Left lung (tissue), 10 donors: ENCODE results near the gene PBX1. TPM values are rescaled to one million over a fixed set of nuclear protein-coding genes. Genes with fewer than 3 reads are reported as not detected.
A peak's percentile ranks its signal among the peaks of the same experiment; 100 is the strongest.

Experiments used
- ATAC-seq: fragments of 200-7000 bp; cut with Tn5 transposase; one replicate; pipeline ENCODE4 v1.9.1; 2020; ENCODE audit warnings: moderate library complexity
- DNase-seq, 4 donors: peaks; one replicate each; pipeline ENCODE4 v3.0.0-alpha.2; 2013 to 2020
- H3K27ac ChIP-seq, 2 donors: fragments of 200-600 bp; sonication (generic) in 1 of 2; one replicate each; pipeline versions ENCODE4 v1.5.0 to v1.8.0; 2020 to 2021
- H3K27me3 ChIP-seq, 2 donors: fragments of 200-600 bp; sonication (generic) in 1 of 2; one replicate each; pipeline versions ENCODE4 v1.5.0 to v1.8.0; 2020 to 2021
- H3K36me3 ChIP-seq, 2 donors: fragments of 200-600 bp; sonication (generic) in 1 of 2; one replicate each; pipeline versions ENCODE4 v1.5.0 to v1.8.0; 2020 to 2021
- H3K4me1 ChIP-seq, 2 donors: fragments of 200-600 bp; one replicate each; pipeline ENCODE4 v1.8.0; 2021
- H3K4me3 ChIP-seq, 2 donors: fragments of 200-600 bp; sonication (generic) in 1 of 2; one replicate each; pipeline versions ENCODE4 v1.5.0 to v1.8.0; 2020 to 2021; ENCODE audit warnings: mild to moderate bottlenecking in 1 of 2
- H3K9me3 ChIP-seq, 2 donors: fragments of 200-600 bp; sonication (generic) in 1 of 2; one replicate each; pipeline versions ENCODE4 v1.5.0 to v1.8.0; 2020 to 2021
- intact Hi-C, 2 donors: fragments of 100-400 bp; cut with DNase I; formaldehyde crosslinking; loops; one replicate each; pipeline versions ENCODE4 v1.11.2 to v1.14.2; 2022
- polyA plus RNA-seq, 6 donors: library from polyadenylated mRNA; unstranded; fragments of 120-200 nt; gene quantifications; one replicate each; pipeline ENCODE4 v1.2.1, GENCODE V29; 2013; ENCODE audit not compliant: insufficient read length in 6 of 6
- total RNA-seq, 2 donors: library from RNA; stranded (reverse); fragmentation: NEBNext Ultra II Directional; extraction: Animal tissue kit (Norgen Biotek cat#: 25700); gene quantifications; one replicate each; pipeline ENCODE4 v1.2.1, GENCODE V29; 2021
- TF ChIP-seq, protein P1 (sequence below), 2 donors: fragments of 200-600 bp; sonication (generic) in 1 of 2; IDR thresholded peaks; one replicate each; pipeline versions ENCODE4 v1.5.0 to v1.8.0; 2021; ENCODE audit warnings: antibody characterized with exemption in 2 of 2
- donor health status: DM: no; HTN: yes; CAD: no.
- donor health status: DM: no; HTN: no; CAD: no.

PBX1 gene
- total and polyA plus RNA-seq, 8 donors = 44.5 to 133 (median 127) TPM

DNA sequence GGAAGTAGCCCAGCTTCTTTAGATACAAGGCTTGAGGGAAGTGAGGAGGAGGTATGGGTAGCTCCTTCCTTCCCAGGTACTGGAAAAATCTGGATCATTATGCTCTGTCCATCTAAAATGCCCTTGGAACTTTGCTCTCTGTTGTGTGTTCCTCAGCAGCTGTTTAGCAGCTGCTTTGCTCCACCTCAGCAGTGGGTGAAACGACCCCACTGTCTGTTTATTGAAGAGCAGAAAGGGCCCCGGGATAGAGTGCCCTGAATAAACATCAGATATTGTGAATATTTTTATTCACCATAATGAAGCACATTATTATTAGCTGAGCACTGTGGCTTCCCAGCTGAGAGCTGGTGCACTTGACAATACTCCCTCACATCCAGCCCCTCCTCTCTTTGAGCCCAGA, 237.9 kb downstream of the PBX1 start:
- ATAC-seq = no peak

DNA sequence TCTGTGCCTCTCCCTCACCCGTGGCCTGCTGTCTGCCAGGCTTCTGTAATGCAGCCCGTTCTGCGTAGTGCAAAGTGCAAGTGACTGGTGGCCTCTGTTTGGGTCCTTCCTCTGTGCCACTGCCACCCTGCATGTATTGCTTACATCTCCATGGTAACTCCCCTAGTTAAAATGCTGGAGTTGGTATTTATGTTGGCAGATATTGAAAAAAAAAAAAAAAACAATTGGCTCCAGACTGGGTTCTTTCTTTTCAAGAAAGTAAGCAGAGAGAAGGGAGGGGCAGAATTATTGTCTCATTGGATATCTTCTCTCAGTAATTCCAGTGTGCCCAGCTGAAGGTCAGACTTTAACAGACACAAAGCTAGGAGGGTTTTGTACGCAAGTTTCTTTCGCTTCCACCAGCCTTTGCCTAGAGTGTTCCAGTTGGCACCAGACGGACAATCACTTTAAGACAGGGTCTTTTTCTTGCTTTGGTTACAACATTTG, 242.3 kb downstream of the PBX1 start:
- H3K27ac ChIP-seq = peak overlapping the region in 1 of 2 donors; percentile 18
- no peak for DNase-seq
- intact Hi-C loops = no loop called here
- no peak for ATAC-seq
- TF ChIP-seq, protein P1, sequence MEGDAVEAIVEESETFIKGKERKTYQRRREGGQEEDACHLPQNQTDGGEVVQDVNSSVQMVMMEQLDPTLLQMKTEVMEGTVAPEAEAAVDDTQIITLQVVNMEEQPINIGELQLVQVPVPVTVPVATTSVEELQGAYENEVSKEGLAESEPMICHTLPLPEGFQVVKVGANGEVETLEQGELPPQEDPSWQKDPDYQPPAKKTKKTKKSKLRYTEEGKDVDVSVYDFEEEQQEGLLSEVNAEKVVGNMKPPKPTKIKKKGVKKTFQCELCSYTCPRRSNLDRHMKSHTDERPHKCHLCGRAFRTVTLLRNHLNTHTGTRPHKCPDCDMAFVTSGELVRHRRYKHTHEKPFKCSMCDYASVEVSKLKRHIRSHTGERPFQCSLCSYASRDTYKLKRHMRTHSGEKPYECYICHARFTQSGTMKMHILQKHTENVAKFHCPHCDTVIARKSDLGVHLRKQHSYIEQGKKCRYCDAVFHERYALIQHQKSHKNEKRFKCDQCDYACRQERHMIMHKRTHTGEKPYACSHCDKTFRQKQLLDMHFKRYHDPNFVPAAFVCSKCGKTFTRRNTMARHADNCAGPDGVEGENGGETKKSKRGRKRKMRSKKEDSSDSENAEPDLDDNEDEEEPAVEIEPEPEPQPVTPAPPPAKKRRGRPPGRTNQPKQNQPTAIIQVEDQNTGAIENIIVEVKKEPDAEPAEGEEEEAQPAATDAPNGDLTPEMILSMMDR (IDR thresholded peaks at IDR 0.05) = no peak
- H3K9me3 ChIP-seq = no peaks in the 10 kb centered on the region
- H3K27me3 ChIP-seq = no peaks in the 10 kb centered on the region
- H3K4me1 ChIP-seq = no peaks in the 10 kb centered on the region
- H3K4me3 ChIP-seq = no peak overlapping the region
- no peaks in the 10 kb centered on the region for H3K36me3 ChIP-seq

More for the DNA sequence above, 237.9 kb downstream of the PBX1 start:
- H3K4me3 ChIP-seq = no peak overlapping the region
- TF ChIP-seq, protein P1 (IDR thresholded peaks at IDR 0.05) = no peak
- intact Hi-C loops = no loop called here
- DNase-seq = no peak
- peaks cover 0 to 11% of the 10 kb centered on the region in 2 donors for H3K4me1 ChIP-seq
- H3K27ac ChIP-seq = no peak overlapping the region
- no peaks in the 10 kb centered on the region for H3K9me3 ChIP-seq
- peaks cover 0 to 6% of the 10 kb centered on the region in 2 donors for H3K36me3 ChIP-seq
- no peaks in the 10 kb centered on the region for H3K27me3 ChIP-seq

DNA sequence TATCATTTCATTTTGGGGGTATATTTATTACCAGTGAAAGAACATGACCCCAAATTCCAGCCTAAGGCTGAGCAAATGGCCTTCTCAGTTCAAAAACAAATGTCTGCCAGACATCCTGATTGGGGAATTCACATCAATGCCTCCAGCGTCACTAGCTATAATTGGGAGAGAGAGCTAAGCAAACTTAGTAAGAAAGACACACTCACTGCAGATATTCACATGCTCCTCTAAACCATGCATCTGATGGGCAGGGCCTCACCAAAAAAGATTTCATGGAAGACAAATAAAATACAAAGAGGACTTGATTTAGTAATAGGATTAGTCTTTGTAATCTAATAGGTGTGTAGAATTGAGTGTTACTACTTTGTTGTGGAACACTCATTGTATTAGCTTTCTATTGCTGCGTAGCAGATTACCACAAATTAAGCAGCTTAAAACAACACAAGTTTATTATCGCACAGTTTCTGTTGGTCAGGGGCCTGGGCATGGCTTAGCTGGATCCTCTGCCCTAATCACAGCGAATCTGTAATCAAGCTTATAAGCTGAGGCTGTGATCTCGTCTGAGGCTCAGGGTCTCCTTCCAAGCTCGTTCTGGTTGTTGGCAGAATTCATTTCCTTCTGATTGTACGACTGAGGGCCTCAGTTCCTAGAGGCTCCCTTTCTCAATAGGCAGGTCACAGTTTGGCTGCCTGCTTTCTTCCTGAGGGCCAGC, 243.0 kb downstream of the PBX1 start:
- TF ChIP-seq, protein P1 (IDR thresholded peaks at IDR 0.05) = no peak
- H3K27ac ChIP-seq = peak overlapping the region in 1 of 2 donors; percentile 39
- no peak for DNase-seq

DNA sequence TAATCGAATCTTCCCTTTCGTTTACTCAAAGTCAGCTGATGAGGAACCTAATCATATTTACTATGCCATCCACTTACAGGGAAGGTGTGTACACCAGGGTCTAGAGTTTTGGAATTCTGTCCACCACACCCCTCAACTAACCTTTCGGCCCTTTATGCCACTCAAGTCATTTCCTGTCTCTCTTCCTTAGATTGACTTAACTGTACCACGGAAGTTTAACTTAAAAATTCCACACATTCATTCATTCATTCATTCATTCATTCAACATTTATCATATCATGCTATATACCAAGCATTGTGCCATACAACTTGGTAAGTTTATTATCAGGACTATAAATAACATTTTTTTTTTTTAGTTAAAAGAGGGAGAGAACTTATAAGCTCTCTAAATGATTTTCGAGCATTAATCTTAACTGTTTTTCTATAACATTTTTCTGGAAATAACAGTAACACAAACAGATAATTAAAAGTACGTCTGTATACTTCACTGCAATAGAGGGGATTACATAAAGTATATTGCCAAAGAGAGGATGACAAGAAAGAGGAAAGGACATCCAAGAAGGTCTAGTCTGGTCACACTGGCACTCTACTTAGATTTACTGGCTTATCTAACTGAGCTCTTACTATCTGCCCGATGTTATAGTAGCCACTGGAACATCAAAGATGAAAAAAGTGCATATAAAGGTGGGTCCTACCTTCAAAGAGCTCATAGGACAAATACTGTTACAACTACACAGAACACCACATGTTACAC, 243.7 kb downstream of the PBX1 start:
- Histone ChIP-seq H3K4me1 (no peaks in the 10 kb centered on the region), H3K27me3 (no peaks in the 10 kb centered on the region), H3K27ac (no peak overlapping the region), H3K4me3 (no peak overlapping the region), H3K9me3 (no peaks in the 10 kb centered on the region), H3K36me3 (peaks cover 0 to 5% of the 10 kb centered on the region in 2 donors)
- TF ChIP-seq, protein P1 (IDR thresholded peaks at IDR 0.05) = no peak
- intact Hi-C loops = no loop called here
- no peak for ATAC-seq
- no peak for DNase-seq

More for the DNA sequence above, 243.0 kb downstream of the PBX1 start:
- Histone ChIP-seq H3K27me3 (no peaks in the 10 kb centered on the region), H3K36me3 (no peaks in the 10 kb centered on the region), H3K4me3 (no peak overlapping the region), H3K9me3 (no peaks in the 10 kb centered on the region), H3K4me1 (no peaks in the 10 kb centered on the region)
- intact Hi-C loops = no loop called here
- ATAC-seq = no peak

DNA sequence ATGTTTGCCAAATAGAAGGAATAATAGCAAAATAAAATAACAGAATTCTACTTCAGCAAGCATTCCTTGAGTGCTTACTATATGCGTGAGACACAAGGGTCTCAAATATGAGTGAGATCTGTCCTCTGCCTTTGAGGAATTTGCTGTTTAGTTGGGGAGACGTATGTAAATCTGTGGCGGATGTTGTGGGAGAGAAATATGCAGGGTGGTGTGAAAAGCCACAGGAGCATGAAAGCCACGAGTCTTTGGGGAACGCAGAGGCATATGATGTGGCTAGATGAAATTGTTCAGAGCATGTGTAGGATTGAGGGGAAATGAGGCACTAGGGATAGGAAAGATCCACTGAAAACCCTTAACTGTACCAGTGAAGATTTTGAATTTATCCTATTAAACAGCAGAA, 244.4 kb downstream of the PBX1 start:
- Histone ChIP-seq H3K4me1 (no peaks in the 10 kb centered on the region), H3K4me3 (no peak overlapping the region), H3K27ac (no peak overlapping the region), H3K36me3 (peaks cover 0 to 10% of the 10 kb centered on the region in 2 donors), H3K27me3 (no peaks in the 10 kb centered on the region), H3K9me3 (no peaks in the 10 kb centered on the region)
- intact Hi-C loops = no loop called here
- TF ChIP-seq, protein P1 (IDR thresholded peaks at IDR 0.05) = no peak
- DNase-seq (no peak), ATAC-seq (no peak)
